ENCODE results near the gene FZD10. TPM values are rescaled to one million over a fixed set of nuclear protein-coding genes. Genes with fewer than 3 reads are reported as not detected.

Gene FZD10
- total RNA-seq, 4 donors from 2014 or later = 0.17 to 0.94 TPM; not detected in 2

DNA sequence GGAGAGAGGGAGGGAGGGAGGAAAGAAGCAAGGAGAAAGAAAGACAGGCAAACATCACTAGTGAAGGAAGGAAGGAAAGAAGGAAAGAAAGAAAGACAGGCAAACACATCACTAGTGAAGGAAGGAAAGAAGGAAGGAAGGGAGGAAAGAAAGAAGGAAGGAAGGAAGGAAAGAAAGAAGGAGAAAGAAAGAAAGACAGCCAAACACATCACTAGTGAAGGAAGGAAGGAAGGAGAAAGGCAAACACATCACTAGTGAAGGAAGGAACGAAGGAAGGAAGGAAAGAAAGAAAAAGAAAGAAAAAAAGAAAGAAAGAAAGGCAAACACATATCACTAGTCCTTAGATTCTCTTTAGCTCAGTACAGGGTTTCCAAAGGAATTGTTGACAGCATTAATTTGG is 5.3 kb downstream of the FZD10 start:
- TF ChIP-seq, protein P1, sequence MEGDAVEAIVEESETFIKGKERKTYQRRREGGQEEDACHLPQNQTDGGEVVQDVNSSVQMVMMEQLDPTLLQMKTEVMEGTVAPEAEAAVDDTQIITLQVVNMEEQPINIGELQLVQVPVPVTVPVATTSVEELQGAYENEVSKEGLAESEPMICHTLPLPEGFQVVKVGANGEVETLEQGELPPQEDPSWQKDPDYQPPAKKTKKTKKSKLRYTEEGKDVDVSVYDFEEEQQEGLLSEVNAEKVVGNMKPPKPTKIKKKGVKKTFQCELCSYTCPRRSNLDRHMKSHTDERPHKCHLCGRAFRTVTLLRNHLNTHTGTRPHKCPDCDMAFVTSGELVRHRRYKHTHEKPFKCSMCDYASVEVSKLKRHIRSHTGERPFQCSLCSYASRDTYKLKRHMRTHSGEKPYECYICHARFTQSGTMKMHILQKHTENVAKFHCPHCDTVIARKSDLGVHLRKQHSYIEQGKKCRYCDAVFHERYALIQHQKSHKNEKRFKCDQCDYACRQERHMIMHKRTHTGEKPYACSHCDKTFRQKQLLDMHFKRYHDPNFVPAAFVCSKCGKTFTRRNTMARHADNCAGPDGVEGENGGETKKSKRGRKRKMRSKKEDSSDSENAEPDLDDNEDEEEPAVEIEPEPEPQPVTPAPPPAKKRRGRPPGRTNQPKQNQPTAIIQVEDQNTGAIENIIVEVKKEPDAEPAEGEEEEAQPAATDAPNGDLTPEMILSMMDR (IDR thresholded peaks at IDR 0.05; ENCODE audit: low read depth) = no peak

DNA sequence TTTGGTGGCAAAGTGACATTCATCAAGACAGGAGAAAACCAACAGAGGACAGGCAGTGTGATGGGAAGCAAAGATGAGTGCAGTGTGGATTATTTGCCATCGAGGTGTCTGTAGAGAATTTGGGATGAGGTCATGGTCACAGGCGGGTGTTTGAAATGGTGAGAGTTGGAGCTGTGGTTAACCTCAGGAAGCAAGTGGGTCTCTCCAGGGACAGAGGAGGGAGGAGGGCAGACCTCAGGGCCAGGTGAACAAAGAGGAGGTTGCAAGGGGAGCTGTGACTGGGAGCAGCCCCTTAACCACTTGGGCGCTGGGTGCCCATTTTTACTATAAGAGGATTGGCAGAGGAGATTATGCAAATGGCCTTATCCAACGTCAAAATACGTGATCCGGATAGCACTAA is 7.0 kb downstream of the FZD10 start:
- TF ChIP-seq, protein P1 (IDR thresholded peaks at IDR 0.05; ENCODE audit: low read depth) = no peak

DNA sequence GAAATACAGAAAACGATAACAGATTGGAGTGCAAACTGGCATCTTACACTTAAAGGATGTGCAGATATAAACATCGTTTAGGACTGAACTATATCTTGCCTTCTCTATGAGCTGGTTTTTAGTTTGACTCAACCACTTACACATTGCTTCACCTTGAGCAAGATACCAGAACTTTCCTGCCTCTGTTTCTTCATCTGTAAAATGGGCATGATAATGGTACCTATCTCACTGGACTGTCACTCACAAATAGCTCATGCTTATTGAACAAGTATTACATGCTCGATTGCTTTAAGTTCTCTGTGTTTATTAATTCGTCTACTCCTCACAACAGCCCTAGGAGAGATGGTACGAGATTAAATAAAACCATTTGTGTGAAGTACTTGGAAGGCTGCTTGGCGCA is 7.7 kb downstream of the FZD10 start:
- TF ChIP-seq, protein P1 (IDR thresholded peaks at IDR 0.05; ENCODE audit: low read depth) = no peak

DNA sequence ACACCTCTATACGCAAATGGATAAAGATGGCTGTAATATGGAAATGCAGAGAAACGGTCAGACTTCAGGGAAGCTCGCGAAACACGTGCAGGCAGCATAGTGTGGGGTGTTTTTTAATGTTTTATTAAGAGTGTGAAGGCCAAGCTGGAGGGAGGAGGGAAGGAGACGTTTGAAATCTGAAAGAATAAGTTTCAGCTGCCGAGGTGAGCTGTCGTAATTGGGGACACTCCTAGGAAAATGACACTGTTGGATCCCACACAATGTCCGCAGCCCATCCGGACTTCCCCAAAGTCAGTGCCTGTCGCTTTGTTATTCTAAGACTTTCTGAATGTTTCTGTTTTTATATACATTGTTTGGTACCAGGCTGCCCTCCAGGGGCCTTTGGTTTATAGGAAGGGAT is 8.3 kb downstream of the FZD10 start:
- TF ChIP-seq, protein P1 (IDR thresholded peaks at IDR 0.05; ENCODE audit: low read depth) = no peak

DNA sequence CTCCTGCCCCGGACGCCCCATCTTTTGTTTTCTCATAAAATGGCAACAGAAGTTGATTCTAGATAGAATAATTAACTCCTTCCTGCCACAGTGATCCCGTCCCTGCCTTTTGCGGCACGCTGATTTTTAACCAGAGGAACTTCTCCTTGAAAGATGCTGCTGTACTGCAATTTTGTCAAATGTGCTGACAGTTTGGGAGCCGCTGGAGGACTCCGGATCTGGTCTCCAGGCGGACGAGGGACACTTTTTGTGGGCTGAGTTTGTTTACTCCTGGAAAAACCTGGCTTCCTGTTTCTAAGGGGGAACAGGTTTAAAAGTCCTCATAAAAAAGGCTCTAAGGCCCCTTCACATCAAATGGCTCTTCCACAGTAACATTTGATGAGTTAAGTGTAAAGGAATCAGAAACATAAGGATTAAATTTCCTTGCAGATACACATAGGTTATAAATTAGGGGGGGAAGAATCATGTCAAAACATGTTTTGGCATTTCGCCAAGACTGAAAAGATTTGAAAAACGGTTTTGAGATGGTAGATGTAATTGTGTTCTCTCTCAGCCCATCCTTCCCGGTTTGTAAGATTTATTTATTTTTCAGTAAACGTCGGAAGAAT is 15.5 kb downstream of the FZD10 start:
- TF ChIP-seq, protein P1 (IDR thresholded peaks at IDR 0.05; ENCODE audit: low read depth) = no peak

DNA sequence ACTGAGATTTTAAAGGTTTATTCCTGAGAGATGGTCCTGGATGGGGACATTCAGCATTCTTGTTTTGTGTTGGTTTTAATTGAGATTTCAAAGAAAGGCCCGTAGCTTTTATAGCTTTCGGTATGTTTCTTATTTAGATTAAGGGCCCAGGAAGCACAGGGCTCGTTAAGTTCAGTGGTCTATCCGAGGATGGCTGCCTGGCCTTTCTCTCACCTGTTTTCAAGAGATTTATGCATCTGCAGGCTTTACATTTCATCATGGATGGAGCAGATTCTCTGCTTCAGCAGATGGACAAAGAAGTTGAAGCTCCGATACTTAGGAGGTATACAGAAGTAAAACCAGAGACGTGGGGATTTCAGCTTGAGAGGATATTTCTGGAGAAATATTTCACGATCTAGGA is 16.0 kb downstream of the FZD10 start:
- TF ChIP-seq, protein P1 (IDR thresholded peaks at IDR 0.05; ENCODE audit: low read depth) = no peak

DNA sequence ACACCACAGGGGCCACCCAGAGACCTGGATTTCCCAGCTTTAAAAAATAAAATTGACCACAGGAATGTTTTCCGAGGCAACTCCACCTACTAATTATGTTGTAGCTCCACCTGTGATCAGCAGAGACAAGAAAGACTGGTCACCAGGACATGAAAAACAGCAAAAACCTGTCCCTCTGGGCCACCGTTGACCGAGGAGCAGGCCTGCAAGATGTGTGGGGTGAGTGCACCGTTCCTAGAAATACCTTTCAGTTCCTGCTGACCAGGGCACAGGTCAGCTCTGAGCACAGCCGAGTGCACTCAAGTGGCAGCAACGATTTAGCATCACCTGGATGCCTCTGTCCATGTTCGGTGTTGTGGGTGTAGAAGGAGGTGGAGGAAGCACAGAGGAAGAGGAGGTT is 16.9 kb downstream of the FZD10 start:
- TF ChIP-seq, protein P1 (IDR thresholded peaks at IDR 0.05; ENCODE audit: low read depth) = no peak
